Gastrocnemius medialis (tissue), 4 donors: ENCODE data around the gene LGALS4. TPM values are rescaled to one million over a fixed set of nuclear protein-coding genes. Genes with fewer than 3 reads are reported as not detected.
"Not testable (repeated sequence)": the region's sequence is repeated elsewhere in the genome, so short reads cannot be mapped to it uniquely, and the experiment has no call there.

ENCODE experiments used
- ATAC-seq, 2 donors: fragments of 150-250 bp; one replicate each; pipeline ENCODE4 v1.9.1; 2016
- DNase-seq, 2 donors: peaks; one replicate each; pipeline ENCODE4 v3.0.0-alpha.2; 2019
- H3K27ac ChIP-seq, 4 donors: fragments of 200-600 bp; sonication (generic); 1 replicate in 1 of 4; 2 replicates in 3 of 4; pipeline ENCODE4 v1.5.1; 2016 to 2018; ENCODE audit warnings: mild to moderate bottlenecking in 2 of 4, moderate library complexity in 1 of 4
- H3K27me3 ChIP-seq, 3 donors: fragments of 200-600 bp; sonication (generic) in 2 of 3; 1 replicate in 1 of 3; 2 replicates in 2 of 3; pipeline versions ENCODE4 v1.5.1 to v1.6.0; 2016 to 2019; ENCODE audit warnings: mild to moderate bottlenecking in 1 of 3, moderate library complexity in 1 of 3
- H3K36me3 ChIP-seq, 2 donors: fragments of 200-600 bp; sonication (generic) in 1 of 2; one replicate each; pipeline ENCODE4 v1.5.1; 2017 to 2018
- H3K4me1 ChIP-seq, 2 donors: fragments of 200-600 bp; sonication (generic) in 1 of 2; one replicate each; pipeline ENCODE4 v1.5.1; 2016 to 2017; ENCODE audit warnings: mild to moderate bottlenecking in 2 of 2
- H3K4me3 ChIP-seq, 4 donors: fragments of 200-600 bp; sonication (generic) in 3 of 4; 1 replicate in 1 of 4; 2 replicates in 3 of 4; pipeline ENCODE4 v1.5.1; 2016 to 2019; ENCODE audit warnings: mild to moderate bottlenecking in 2 of 4
- H3K9me3 ChIP-seq, 3 donors: fragments of 200-600 bp; sonication (generic) in 2 of 3; 1 replicate in 1 of 3; 2 replicates in 2 of 3; pipeline ENCODE4 v1.5.1; 2016 to 2019
- POLR2A ChIP-seq, 2 donors: fragments of 450-650 bp; IDR thresholded peaks; one replicate each; pipeline ENCODE4 v1.6.1; 2017; ENCODE audit warnings: antibody characterized with exemption in 2 of 2, mild to moderate bottlenecking in 2 of 2, moderate library complexity in 2 of 2
- in situ Hi-C, 4 donors: fragments of 200-750 bp; cut with MboI; loops; one replicate each; pipeline versions ENCODE4 v1.15.0 to v1.8.0; 2017; ENCODE audit warnings: low sequenced_read_pairs in 4 of 4
- intact Hi-C: fragments of 100-400 bp; cut with DNase I; formaldehyde crosslinking; loops from one replicate; pipeline ENCODE4 v1.15.1; 2023; ENCODE audit warnings: low total_unique reads
- total RNA-seq, 4 donors: library from RNA; depleted of rRNA; stranded (reverse); fragments of >200 nt; gene quantifications; one replicate each; pipeline versions ENCODE4 v1.1.0 to v1.2.3, GENCODE V29; 2016
- TF ChIP-seq, protein P1 (sequence below), 5 experiments: fragments of 450-650 bp in 3 of 5; fragments of 200-600 bp in 2 of 5; sonication (generic) in 2 of 5; IDR thresholded peaks in 4 of 5; conservative IDR thresholded peaks in 1 of 5; 1 replicate in 4 of 5; 2 replicates in 1 of 5; pipeline ENCODE4 v1.5.1; 2016 to 2019; ENCODE audit warnings: antibody characterized with exemption in 5 of 5, mild to moderate bottlenecking in 3 of 5, moderate library complexity in 3 of 5

The LGALS4 gene
- total RNA-seq, 4 donors from 2014 or later: 0.55 to 14.2 (median 1.2) TPM; not detected in 1

DNA sequence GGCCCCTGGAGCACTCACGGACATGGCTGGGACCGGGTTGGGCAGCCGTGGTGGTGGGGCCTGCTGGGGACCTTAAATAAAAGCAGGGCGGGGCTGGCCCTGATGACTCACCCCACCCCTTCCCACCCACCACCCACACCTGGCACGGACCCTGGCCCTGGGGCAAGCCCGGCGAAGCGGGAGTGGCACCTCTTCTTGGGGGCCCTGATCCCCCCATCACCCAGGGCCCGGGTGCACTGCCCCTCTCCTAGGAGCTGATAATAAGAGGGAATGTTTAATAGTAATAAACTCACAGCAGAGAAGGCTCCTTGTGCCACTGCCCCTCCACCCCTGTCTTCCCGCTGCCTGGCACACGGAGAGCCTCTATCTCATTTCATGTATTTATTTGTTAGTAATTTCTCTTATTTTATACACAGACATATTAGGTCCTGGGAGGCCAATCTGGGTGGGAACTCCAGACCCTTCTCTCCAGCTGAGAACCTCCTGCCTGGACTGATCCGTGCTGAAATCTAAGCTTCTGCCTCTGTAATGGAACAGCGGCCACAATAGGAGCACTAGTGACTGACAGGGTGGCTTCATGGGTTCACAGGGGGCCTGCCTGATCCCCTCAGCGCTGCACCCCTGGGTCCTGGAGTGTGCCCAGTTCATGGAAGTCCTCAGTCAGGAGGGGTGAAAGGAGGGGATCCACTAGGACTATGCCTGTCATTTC, 39.1 kb downstream of the LGALS4 start, which contains the start of gene LGALS7:
Gene LGALS7 (minus strand): TSS at position 49 of the 709 bp plus-strand sequence. CDS start 25 bp downstream, at position 24.
- no peak for TF ChIP-seq POLR2A (IDR thresholded peaks at IDR 0.05)
- TF ChIP-seq, protein P1, sequence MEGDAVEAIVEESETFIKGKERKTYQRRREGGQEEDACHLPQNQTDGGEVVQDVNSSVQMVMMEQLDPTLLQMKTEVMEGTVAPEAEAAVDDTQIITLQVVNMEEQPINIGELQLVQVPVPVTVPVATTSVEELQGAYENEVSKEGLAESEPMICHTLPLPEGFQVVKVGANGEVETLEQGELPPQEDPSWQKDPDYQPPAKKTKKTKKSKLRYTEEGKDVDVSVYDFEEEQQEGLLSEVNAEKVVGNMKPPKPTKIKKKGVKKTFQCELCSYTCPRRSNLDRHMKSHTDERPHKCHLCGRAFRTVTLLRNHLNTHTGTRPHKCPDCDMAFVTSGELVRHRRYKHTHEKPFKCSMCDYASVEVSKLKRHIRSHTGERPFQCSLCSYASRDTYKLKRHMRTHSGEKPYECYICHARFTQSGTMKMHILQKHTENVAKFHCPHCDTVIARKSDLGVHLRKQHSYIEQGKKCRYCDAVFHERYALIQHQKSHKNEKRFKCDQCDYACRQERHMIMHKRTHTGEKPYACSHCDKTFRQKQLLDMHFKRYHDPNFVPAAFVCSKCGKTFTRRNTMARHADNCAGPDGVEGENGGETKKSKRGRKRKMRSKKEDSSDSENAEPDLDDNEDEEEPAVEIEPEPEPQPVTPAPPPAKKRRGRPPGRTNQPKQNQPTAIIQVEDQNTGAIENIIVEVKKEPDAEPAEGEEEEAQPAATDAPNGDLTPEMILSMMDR (IDR thresholded peaks at IDR 0.05 in 4 of 5, conservative IDR thresholded peaks at IDR 0.05 in 1 of 5): no peak
- Histone ChIP-seq H3K27ac (no peak within 1 kb of the TSS), H3K9me3 (no peaks in the 10 kb centered on the region), H3K4me3 (no peak within 1 kb of the TSS), H3K4me1 (no peaks in the 10 kb centered on the region), H3K27me3 (peaks cover 0 to 4% (median 0%) of the 10 kb centered on the region in 3 donors), H3K36me3 (no peaks in the 10 kb centered on the region)
- intact Hi-C loops (no loop called here), in situ Hi-C loops (no loop called here)
- DNase-seq: no peak
- no peak for ATAC-seq

DNA sequence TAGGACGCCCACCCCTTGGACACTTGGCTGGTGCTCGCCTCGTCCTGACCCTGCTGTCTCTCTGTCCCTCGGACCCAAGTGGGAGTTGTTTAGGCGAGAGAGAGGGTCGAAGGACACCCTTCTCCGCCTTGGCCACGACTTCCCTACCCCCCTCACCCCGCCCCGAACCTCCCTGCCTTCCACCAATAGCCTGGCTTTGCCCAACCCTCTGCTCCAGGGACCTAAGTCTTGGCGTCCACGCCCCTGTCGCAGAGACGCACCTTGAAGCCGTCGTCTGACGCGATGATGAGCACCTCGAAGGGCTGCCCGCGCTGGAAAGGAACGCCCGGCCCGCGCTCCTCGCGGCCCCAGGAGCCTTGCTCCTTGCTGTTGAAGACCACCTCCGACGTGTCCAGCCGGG, 41.2 kb downstream of the LGALS4 start:
- intact Hi-C loops, H3K36me3 ChIP-seq, H3K4me3 ChIP-seq, H3K27ac ChIP-seq, ATAC-seq, H3K4me1 ChIP-seq, DNase-seq, H3K9me3 ChIP-seq, in situ Hi-C loops, H3K27me3 ChIP-seq: not testable (repeated sequence)

DNA sequence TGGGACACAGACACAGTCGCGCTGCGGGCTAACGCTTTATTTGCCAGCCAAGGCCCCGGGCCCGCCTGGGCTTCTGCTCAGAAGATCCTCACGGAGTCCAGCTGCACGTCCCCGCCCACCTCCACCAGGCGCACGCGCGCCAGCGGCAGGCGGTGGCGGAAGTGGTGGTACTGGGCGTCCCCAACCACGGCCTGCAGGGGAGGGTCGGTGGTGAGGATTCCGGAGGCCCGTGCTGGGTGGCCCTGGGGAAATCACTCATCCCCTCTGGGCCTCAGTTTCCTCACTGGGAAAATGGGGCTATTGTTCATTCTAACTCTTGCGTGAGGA, 41.8 kb downstream of the LGALS4 start:
- H3K4me1 ChIP-seq, H3K27ac ChIP-seq, intact Hi-C loops, H3K36me3 ChIP-seq, in situ Hi-C loops, H3K27me3 ChIP-seq, DNase-seq, H3K9me3 ChIP-seq: not testable (repeated sequence)
- peak; percentile 43 to 62 for ATAC-seq
- H3K4me3 ChIP-seq: peak overlapping the region in 1 of 4 donors; percentile 31

DNA sequence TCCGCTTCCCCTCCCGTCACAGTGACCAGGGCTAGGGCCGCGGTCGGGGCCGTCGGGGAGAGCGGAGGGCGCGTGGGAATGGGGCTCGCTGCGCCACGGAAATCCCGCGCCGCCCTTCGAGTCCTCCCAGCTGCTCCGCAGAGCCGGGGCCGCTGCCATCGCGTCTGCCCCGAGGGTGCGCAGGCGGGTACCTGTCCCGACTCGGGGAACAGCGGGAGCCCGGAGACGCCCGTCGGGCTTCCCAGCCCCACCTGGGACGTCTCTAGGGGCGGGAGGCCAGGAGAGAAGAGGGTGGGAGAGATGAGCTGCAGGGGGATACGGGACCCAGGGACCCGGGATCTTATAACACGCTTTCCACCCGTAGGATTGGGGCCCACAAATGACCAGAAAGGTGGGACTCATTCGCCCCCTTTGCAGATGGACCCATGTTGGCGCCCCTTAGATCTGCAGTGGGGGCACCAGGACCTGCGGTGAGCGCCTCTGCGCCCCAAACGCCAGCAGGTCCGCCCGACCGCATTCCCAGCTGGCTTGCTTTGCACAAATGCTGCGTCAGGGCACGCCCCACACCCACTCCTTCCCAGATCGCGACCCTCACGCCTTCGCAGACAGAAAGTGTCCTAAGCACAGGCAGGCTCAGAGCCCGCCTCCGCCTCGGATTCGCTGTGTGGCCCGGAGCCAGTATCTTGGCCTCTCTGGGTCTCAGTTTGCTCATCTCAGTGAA, 42.4 kb downstream of the LGALS4 start:
- peak overlapping the region in 2 of 4 donors; percentile 63 to 68 for H3K27ac ChIP-seq
- in situ Hi-C loops, H3K9me3 ChIP-seq, intact Hi-C loops, DNase-seq, H3K36me3 ChIP-seq, H3K27me3 ChIP-seq, H3K4me1 ChIP-seq: not testable (repeated sequence)
- ATAC-seq: peak; percentile 13 to 22
- peak in 1 of 2 donors; percentile 1 for TF ChIP-seq POLR2A (IDR thresholded peaks at IDR 0.05)
- peak overlapping the region; percentile 18 to 52 (median 40) for H3K4me3 ChIP-seq

DNA sequence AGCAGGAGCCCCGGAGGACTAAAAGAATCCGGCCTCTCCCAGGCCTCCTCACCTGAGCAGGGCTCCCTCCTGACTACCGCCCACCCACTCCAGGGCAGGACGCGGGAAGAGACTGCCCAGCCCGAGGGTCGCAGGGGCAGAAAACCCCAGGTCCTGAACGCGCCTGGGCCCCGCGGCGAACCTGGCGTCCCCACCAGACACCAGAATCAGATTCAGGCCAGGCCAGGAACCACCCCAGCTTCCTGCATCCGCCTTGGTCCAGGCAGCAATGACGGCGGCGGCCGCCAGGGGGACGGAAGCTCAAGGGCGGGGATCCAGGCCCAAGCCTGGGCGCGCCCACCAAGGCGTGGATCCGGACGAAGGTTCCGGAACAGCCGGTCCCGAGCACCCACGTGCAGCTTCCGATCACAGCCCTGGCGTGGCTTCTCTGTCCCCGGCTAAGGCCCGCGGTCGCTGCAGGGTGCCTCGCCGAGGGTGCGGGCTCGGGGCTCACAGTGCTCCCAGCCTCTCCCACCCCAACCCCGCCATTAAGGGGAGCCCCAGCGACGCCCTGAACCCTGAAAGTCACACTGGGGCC, 43.0 kb downstream of the LGALS4 start:
- peaks cover 0 to 4% (median 0%) of the 10 kb centered on the region in 3 donors for H3K27me3 ChIP-seq
- peak overlapping the region; percentile 18 to 52 (median 40) for H3K4me3 ChIP-seq
- no peaks in the 10 kb centered on the region for H3K4me1 ChIP-seq
- no peaks in the 10 kb centered on the region for H3K36me3 ChIP-seq
- TF ChIP-seq POLR2A (IDR thresholded peaks at IDR 0.05): peak; percentile 23 to 36
- TF ChIP-seq, protein P1 (IDR thresholded peaks at IDR 0.05 in 4 of 5, conservative IDR thresholded peaks at IDR 0.05 in 1 of 5): peak; percentile 50 to 95 (median 93)
- H3K27ac ChIP-seq: peak overlapping the region; percentile 9 to 68 (median 64)
- intact Hi-C loops (loop anchor here (2.0 to 5.0 kb wide), 2 partner anchors 103 to 161 kb away; partner anchors contain the start of genes MRPS12 and SARS2), in situ Hi-C loops (no loop called here)
- ATAC-seq (peak; percentile 77 to 80), DNase-seq (peak; percentile 64 to 71)
- H3K9me3 ChIP-seq: no peaks in the 10 kb centered on the region
